HG03565 (cell line): ENCODE data around the gene CRISPLD2.

Source experiments
- ATAC-seq: cut with Tn5 transposase; IDR thresholded peaks from one replicate; pipeline ENCODE4 v1.9.1; 2021; ENCODE audit warnings: mild to moderate bottlenecking, moderate library complexity; ENCODE audit not compliant: unreplicated experiment

Gene CRISPLD2

DNA sequence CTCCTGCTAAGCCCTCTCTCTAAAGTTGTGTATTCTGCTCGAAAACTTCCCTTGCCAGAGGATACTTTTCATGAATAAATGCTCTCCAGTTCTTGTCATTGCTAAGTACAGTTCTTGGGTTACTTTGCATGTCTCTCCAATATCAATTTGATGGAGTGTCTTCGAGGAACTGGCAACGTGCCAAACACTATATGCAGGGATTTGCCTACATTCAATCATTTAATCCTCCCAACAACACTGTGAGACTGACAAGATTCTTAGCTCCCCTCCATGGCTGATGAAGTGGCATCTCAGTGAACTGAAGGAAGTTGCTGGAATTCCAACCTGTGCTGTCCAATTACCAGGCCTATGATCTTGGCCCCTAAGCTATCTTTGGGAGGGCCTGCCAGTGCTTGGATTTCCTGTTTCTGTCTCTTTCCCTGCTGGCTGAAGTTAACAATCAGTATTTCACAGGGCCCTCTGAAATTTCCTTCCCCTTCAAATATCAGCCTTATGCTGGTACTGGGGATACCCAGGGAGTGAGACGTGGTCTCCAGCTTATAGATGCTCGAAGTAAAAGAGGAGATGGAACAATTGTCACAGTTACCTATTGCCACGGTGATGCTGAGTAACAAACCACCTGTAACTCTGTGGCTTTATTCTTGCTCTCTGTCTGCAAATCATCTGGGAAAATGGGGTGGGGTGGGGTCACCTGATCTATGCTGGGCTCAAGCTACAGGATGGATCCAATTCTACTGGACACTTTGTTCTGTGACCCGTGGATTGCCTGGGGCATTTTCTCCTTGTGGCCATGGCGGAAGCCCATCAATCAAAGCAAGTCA is 19.4 kb upstream of the CRISPLD2 start:
- no peak for ATAC-seq

- ATAC-seq, result no peak
Measured at GRCh38 chr16:84803146-84803545, 16.6 kb upstream of the CRISPLD2 start.

DNA sequence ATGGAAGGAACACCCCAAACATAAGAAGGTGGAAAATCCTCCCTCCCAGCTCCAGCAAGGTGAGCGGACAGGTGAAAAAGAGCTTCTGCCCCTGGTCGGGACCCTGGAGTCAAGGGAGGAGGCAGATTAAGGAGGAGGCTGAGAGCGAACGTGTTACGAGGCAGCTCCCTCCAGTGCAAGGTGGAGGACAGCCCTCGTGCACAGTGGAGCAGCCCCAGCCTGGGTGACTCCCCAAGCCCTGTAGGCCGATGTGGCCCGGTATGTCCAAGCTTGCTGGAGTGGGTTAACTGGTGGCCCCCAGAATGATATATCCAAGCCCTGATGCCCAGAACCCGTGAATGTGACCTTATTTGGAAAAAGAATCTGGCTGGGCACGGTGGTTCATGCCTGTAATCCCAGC is 15.5 kb upstream of the CRISPLD2 start:
- no peak for ATAC-seq

GRCh38 chr16:84806256-84806889 is 13.4 kb upstream of the CRISPLD2 start:
- no peak for ATAC-seq

- ATAC-seq, result no peak
Measured at GRCh38 chr16:84806890-84807258, 12.9 kb upstream of the CRISPLD2 start.

DNA sequence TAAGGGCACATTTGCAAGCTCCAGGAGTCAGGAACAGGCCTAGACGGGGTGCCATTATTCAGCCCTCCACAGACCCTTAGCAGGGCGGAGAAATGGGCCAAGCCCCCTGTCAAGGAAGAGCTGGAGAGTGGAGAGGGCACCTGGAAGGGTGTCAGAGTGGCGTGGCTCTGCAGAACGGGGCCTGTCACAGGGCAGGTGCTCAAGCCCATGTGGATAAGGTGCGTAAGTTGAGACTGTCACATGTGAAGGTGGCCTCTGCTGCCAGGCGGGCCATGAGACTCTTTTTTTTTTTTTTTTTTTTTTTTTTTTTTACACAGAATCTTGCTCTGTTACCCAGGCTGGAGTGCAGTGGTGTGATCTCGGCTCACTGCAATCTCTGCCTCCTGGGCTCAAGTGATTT is 12.0 kb upstream of the CRISPLD2 start:
- no peak for ATAC-seq

GRCh38 chr16:84808826-84809225 is 11.0 kb upstream of the CRISPLD2 start:
- no peak for ATAC-seq

DNA sequence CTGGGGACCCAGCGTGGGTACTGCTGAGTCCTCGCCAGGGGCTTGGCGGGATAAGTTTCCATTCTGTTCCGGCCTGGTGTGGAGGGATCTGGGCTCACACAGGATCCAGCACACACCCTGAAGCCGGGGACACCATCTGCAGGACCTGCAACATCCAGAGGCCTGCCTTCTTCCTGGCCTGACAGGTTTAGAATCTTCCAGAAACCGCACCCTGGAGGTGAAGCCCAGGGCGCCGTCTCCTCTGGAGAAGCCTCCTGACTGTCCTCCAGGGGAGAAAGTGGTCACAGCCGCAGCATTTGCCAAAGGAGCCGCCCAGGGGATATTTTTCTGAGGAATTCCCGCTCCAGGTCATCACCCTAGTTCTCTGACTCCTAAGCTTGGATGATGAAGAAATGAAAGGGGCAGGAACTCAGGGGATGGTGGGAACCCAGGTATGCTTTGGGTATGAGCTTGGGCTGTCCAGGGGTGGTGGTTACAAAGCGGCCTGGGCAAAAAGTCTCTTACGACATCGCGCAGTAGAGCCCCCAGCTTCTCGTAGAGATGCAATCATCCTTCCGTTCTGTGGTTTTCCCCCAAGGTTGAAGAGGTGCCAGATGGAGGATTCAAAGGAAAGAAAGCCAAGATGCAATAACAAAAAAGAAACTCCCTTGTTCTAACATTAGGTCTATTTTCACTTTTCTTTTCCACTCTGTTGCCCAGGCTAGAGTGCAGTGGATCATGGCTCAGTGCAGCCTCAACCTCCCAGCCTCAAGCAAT is 9.1 kb upstream of the CRISPLD2 start:
- ATAC-seq, result no peak

GRCh38 chr16:84811529-84811928 is 8.3 kb upstream of the CRISPLD2 start:
- no peak for ATAC-seq

DNA sequence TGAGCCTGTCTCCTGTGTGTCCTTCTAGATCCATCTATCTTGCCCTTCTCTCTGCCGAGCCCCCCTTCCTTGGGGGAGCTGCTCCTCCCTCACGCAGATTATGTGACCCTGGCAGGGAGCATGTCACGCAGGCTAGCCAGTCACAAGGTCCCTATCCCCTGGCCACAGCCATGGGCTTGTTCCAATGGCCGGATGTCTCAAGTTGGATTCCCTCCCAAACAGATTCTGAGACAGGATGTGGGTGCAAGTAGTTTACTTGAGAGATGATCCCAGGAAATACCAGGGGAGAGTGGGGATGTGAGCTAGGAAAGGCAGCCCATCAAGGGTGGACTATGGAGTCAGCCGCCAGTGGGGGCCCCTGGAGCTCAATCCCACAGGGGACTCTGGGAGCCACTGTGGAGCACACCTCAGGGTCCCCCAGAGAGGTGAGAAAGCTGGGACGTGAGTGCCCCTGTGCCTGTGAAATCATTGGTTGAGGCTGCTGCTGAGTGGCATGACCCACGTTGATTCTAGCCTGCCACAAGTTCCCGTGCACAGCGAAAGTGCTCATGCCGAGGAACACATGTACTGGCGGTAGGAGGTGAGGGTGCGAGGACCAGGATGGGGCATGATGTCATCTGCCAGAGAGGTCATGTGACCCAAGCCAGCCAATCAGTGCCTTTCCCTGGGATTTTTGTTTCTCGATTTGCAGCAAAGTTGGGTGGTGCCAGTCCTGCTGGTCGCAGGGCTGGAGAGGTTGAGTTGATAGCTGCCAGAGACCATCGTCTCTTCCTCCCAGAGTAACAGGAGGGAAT is 6.4 kb upstream of the CRISPLD2 start:
- no peak for ATAC-seq

GRCh38 chr16:84815462-84815861 is 4.3 kb upstream of the CRISPLD2 start:
- ATAC-seq, result no peak

GRCh38 chr16:84816023-84816422 is 3.8 kb upstream of the CRISPLD2 start:
- no peak for ATAC-seq

GRCh38 chr16:84816485-84816884 is 3.3 kb upstream of the CRISPLD2 start:
- ATAC-seq, result no peak

DNA sequence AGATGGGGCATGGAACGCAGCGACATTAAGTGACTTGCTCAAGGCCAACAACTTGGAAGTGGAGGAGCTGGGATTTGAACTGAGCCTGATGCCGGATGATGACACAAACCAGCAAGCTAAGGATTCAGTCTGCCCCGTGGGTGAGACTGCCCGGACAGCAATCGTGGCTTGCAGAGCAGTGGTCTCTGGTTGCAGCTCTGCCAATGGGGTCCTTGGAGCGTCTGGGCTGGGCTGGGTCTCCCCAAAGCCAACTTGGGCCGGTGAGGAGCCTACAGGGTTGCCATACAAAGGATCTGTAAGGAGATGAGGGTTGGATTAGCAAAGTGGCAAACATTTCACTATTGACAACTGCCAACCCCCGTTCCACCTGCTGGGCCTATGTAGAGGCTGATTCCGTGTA is 2.6 kb upstream of the CRISPLD2 start:
- ATAC-seq, result no peak

DNA sequence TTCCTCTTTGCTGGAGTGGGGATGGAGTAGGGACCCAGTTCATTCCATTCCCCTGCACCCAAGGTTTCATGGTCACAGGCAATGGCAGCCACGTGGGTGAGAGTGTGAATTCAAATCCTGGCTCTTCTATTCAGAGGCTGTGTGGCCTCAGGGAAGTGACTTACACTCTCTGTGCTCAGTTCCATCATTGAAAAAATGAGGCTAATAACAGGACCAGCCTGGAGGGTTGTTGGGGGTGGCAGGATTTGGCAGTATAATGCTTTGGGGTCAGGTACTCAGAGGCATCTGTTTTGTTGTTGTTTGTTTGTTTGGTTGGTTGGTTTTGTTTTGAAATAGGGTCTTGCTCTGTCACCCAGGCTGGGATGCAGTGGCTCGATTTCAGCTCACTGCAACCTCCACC is 2.2 kb upstream of the CRISPLD2 start:
- ATAC-seq, result no peak

- ATAC-seq, result no peak
Measured at GRCh38 chr16:84818133-84818532, 1.7 kb upstream of the CRISPLD2 start.

DNA sequence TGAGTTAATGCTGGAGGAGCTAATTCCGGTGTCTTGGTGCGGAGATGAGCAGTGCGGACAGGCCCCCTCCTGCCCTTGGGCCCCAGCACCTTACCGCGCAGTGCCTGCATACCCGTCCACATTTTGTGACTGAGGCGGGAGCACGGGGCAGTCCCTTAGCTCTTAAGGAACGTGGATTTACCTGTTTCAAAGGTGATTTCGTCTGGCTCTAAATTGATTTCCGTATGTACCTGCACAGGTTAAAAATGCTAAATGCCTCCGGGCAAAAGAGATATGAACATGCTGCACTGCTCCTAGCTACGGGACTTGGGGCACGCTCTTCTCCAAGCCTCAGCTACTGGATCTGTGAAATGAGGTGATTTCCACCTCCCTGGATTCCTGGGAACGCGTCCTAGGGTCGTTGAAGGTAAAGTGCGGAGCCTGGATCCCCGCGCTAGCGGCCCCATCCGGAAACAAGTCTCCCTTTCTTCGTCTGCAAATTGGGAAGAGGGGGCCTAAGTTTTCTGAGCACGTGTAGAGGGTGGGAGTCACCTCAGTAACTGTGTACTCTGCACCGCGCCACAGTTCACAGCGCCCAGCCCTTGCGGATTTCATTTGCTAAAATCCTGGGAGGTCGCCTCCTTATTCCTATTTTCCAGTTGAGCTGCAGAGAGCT is 669 bp upstream of the CRISPLD2 start:
- no peak for ATAC-seq

DNA sequence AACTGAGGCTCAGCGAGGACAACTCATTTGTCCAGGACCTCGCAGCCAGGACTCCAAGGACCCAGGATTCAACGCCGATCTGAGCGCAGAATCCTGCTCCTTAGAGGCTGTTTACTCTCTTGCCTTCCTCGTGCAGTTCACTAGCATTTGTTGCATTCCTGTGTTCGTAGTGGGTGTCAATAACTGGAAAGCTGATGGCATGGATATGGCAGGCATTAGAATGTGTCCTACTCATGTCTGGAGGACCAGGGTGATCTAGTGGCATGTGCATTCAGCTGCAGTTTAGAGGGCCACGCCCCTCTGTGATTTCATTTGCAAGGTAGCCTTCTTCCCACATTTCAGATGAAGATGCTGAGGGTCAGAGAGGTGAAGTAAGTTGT is 510 bp downstream of the CRISPLD2 start:
- ATAC-seq, result no peak

- ATAC-seq, result no peak
Measured at GRCh38 chr16:84820771-84821170, 986 bp downstream of the CRISPLD2 start.

GRCh38 chr16:84821179-84821578 is 1.4 kb downstream of the CRISPLD2 start:
- no peak for ATAC-seq
